ENCODE data around the gene SIMC1.
A peak's percentile ranks its signal among the peaks of the same experiment; 100 is the strongest.

Gene SIMC1

DNA sequence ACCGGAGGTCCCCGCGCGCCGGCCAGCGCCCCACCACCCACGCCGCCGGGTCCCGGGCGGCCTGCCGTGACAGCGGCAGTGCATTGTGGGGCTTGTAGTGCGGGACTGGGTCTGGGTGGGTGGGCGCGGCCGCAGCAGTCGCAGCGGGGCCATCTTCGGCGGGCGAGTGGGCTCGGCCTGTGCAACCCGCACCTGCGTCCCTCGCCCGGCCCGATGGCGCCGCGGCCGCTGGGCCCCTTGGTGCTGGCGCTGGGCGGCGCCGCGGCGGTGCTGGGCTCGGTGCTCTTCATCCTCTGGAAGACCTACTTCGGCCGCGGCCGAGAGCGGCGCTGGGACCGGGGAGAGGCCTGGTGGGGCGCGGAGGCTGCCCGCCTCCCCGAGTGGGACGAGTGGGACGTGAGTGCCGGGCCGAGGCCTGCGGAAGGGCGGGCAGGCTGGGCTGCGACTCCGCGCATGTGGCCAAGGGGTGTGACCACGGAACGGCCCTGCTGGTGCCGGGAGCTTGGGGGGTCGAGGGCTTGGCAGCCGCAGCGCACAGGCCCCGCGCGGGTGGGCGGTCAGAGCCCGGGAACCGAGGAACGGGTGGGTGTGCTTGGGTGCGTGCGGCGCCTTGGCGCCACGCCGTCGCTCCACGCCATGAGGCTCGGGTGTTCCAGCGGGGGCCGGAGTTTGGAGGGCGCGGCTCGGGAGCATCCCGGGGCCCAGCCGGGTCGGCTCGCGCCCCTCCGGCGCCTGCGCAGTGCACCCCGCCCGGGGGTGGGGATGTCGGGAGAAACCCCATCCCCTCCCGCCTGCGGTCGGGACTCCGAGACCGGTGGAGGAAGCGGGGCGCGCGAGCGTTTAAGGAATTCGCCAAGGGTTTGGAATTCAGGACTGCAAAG, 127.4 kb downstream of the SIMC1 start, which contains the start of gene ARL10:
Gene ARL10 (plus strand): TSS at position 137 of the 881 bp plus-strand sequence. CDS start 77 bp downstream, at position 214.
- peak; percentile 61 for DNase-seq

DNA sequence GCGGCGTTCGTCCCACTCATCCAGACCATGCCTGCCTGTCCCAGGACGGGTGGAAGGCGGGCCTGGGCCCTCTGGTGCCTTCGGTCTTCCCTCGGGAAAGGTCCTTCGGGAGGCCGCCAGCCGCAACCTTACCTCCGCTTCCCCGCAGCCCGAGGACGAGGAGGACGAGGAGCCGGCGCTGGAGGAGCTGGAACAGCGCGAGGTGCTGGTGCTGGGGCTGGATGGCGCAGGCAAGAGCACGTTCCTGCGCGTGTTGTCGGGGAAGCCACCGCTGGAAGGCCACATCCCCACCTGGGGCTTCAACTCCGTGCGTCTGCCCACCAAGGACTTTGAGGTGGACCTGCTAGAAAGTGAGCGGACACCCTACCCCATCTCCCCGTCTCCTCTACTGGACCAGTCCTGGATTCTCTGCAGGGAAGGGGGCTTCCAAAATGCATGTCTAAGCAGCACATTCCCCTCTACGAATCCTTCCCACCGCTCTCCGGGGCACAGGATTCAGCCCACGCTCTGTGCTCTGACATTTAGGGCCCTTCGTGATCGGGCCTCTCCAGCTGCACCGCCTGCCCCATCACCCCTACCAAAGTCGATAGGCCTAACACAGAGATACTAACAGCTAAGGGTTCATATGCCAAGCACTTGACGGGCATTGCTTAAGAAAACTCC, 128.1 kb downstream of the SIMC1 start:
- DNase-seq, result no peak

DNA sequence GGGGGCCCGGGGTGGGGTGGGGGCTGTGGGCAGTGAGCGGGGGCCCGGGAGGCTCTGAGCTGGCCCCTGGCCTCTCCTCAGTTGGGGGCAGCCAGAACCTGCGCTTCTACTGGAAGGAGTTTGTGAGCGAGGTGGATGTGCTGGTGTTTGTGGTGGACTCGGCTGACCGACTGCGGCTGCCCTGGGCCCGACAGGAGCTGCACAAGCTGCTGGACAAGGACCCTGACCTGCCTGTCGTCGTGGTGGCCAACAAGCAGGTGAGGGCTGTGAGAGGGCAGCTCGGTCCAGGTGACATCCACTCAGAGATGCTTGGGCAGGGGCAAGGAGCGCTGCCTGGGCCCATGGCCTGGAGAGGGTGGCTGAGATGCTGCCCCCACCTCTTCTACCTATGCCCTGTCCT, 130.5 kb downstream of the SIMC1 start:
- DNase-seq, result no peak

DNA sequence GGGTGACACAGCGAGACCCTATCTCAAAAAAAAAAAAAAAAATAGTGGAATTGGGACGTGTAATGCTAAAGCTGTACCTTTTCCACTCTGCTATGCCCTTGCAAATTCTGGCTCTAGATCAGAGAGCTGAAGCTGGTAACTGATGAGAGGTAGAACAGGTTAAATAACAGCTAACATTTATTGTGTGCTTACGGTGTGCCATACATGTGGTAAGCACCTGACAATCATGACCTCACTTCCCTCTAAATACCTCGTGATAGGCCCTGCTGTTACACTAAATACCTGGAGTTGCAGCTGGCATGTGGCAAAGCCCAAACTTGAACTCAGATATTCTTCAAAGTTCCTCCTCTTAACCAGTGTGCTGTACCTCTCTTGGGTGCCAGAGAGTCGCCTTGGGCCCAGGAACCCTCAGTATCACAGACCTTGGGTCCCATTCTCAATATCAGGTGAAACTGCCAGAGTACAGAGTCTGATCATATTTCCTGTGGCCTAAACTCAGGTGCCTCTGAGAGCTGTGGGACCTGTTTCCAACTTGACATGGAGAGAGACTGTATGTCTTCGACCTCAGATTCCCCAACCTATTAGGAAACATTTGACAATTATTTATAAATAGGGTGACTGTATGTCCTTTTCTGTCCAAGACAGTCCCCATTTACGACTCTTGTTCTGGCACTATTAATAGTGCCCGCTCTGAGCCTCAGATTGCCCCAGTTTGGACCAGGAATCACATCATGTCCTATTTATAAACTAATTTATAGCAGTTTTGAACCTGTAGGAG, 131.9 kb downstream of the SIMC1 start:
- DNase-seq, result no peak

DNA sequence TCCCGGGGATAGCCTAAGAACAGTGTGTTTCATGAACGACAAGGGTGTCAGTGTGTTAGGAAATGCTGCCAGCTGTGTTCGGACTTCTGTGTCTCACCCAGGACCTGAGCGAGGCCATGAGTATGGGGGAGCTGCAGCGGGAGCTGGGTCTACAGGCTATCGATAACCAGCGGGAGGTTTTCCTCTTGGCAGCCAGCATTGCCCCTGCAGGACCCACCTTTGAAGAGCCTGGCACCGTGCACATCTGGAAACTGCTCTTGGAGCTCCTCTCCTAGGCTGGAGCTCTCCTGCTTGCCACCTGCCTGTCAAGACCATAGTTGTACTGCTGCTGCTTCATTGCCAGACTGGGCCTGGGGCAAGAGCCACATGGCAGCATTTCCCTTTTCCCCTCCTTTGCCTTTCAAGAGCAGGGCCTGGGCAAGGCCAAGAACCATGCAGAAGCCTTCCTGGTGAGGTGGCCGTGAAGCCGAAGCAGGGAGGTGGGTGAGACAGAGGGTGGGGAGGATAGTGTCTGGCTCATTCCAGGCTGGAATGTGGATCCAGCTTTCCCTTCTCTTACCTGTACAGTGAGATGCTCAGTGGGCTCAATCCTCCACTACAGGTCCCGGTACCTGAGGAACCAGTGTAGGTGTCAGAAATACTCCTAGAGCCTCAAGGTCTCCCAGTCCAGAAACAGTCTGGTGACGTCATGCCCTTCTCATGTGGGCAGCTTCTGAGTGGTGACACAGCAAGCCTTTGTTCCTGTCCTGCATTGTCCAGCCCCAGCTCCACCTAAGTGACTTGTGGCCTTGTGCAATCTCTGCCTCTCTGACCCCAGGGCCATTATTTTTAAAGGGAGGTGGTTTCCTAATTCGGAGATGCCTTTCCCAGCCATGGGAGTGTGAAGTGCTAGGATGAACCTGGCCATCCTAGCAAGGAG, 133.7 kb downstream of the SIMC1 start:
- DNase-seq, result no peak

- DNase-seq, result no peak
Observed at GRCh38 chr5:176373100-176373818, 135.0 kb downstream of the SIMC1 start.

DNA sequence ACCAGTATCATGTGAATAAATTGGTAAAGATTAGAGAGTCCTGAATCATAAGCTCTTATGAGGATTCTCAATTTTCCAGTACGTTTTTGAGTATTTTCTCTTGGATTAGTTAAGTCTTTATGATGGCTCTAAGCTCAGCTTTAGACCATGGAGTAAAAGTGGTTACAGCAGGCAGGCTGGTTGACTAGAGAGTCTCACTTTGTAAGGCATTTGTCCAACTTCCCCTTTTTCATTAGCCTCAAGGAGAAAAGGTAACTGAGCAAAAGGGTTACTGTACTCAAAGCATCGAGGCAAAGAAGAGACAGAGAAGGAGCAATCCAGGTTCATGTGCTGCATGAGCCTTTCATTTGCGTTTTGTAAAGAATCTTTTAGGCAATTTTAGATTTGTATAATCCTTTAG, 141.7 kb downstream of the SIMC1 start:
- DNase-seq, result no peak

GRCh38 chr5:176381423-176381822, 143.2 kb downstream of the SIMC1 start:
- no peak for DNase-seq

DNA sequence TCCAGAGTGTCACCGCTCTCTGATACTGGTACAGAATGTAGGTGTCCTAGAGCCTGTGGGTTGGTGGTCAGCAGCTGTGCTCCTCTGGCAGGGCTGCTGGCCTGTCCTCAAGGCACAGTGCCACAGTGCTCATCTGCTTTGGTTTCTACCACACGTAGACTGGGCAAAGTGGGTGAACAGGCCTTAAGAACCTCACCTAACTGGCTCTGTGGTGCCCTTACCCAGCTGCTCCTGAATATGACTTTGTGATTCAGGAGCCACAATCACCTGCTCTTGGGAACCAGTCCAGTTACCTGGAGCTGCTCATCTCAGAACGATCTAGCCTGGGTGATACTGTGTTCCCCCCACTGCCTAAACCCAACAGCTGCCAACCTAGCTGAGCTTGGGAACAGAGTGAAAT, 143.8 kb downstream of the SIMC1 start:
- no peak for DNase-seq

DNA sequence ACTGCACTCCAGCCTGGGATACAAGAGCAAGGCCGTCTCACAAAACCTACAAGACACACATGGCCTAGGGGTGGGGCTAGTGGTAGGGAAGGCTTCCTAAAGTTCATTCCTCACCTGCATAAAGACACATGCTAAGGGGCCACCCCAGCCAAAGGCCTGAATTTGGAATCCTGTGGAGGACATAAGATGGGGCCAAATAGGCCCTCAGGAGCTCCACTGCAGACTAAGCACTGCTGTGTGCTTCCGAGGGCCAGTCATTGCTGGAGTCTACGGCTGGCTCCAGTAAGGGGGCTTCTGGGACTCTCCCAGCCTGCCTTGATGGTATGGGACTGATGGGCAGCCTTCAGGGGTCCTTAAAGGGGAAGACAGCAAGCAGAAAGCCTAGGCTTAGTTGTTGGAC, 144.5 kb downstream of the SIMC1 start:
- DNase-seq, result no peak

DNA sequence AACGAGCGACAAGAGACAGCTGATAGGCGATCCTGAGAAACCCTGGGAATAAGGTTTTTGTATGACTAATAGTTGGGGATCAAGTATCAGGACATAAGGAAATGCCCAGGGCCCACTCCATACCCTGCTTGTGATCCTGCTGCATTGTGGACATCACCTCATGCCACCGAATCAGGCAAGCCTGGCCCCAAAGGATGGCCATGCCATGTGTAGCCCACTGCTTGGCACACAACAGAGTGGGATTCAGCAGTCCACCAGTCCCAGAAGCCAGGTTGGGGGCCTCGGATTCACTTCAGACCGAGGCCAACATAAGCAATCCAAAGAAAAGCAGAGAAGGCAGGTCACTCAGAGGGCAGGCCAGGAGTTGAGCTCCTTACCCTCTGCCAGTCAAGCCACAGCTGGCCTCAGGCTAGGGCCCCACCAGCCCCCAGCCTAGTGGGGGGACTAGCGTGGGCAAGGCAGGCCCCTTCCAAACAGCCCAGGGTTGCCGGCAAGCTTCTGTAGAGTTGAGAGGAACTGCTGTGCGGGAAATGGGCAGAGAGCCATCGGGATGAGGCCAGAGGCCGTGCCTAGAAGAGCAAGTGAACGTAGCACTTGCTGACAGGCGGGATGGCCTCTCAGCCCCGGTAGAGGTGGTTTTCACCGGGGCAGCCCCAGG, 145.2 kb downstream of the SIMC1 start:
- no peak for DNase-seq

GRCh38 chr5:176383961-176384360, 145.7 kb downstream of the SIMC1 start:
- no peak for DNase-seq

DNA sequence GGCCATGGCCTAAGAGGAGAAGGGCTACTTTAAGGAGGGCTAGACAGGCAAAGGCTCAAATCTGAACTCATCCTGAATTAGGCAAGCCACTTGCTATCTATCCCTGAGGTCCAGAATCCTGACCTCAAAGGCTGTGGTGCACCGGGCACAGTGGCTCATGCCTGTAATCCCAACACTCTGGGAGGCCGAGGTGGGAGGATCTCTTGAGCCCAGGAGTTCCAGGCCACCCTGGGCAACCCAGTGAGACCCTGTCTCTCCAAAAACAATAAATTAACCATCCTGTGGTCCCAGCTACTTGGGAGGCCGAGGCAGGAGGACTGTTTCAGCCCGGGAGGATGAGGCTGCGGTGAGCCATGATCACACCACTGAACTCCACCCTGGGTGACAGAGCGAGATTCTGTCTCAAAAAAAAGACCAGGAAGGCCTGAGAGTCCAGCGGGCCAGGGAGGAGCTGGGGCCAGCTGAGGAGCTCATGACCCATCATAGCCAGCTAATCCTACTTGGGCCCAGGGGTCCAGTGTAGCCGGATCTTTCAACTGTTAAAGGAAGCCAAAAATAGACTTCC, 146.2 kb downstream of the SIMC1 start:
- no peak for DNase-seq

DNA sequence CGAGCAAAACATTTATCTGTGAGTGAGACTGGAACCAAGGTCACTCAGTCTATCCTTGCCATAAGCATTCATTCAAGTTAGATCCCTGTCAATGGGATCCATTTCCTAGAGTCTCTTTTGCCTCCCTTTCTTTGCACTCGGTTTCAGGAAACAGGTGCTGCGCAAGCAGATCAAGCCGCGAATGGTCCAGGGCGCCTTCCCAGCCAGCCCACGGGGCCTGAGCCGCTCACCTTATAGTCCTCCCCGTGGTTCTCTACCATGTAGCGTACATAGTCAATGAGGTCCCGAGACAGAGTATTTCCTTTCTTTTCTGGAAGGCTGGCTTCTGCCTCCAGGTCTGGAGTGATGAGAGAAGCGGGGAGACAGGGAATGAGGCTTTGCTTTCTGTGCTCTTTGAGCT, 146.8 kb downstream of the SIMC1 start:
- DNase-seq, result no peak

DNA sequence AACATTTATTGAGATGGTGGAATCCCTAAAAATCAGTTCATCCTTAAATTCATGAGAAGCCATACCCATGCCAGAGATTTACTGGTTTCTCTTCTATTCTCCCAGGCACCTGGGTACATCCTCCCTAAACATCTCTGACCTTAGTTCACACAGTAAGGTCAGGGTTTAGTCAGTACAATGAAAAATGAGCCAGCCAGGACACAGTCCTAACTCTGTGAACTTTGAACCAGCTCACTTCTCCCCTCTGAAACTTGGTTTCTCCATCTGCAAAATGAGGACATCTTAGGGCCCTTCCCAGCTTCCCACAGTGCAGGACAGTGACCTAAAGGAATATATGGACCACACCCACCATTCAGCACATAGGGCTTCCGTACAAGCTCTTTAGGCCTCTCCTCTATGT, 148.3 kb downstream of the SIMC1 start:
- no peak for DNase-seq

GRCh38 chr5:176387384-176387925, 149.2 kb downstream of the SIMC1 start:
- DNase-seq, result no peak

DNA sequence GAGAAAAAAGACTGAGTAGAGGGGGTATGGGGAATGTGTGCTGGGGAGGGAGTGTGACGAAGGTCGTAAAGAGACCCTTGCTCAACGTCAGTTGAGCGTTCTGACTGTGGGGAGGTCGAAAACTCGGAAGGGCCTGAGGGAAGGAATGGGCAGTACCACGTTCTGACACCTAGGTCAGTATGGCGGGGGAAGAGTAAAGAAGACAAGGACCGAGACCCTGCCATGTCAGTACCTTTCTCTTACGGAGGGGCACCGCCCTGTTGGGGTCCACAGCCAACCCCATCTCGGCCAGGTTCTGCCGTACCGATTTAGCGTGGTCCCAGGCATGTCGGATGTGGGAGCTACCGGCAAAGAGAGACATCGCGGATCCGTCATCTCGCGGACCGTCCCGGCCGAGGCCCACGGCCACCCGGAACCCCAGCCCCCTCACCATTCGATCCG, 149.8 kb downstream of the SIMC1 start:
- no peak for DNase-seq

DNA sequence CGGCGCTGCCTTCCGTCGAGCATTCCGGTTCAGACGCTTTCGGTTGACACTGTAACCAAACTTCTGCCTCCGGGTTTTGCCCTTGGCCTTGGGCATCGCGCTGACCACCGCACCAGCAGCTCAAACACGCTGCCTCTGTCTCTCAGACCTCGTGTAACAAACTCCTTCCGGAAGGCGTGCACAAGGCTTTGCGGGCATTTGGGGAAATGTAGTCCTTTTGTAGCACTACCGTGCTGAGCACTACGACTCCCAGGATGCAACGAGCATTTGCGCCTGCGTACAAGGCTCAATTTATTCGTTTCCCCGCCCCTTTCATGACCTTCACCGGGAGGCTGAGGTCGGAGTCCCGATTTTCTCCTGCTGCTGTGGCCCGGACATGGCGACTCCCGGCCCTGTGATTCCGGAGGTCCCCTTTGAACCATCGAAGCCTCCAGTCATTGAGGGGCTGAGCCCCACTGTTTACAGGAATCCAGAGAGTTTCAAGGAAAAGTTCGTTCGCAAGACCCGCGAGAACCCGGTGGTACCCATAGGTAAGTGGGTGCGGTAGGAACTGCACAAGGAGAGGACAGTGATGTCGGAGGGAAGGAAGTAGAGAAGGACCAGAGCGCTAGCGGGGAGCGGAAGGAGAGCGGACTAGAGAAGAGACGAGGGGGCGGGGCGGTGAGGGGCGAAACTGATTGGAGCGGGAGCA, 150.4 kb downstream of the SIMC1 start, which contains the start of the genes HIGD2A and NOP16:
Gene HIGD2A (plus strand): TSS at position 308 of the 691 bp plus-strand sequence. CDS start 69 bp downstream, at position 377.
Gene NOP16 (minus strand): TSS at position 155 of the 691 bp plus-strand sequence. CDS start 59 bp downstream, at position 96.
- DNase-seq, result peak; percentile 94

All from activated T-cell treated with anti-CD3 and anti-CD28 coated beads, Interleukin-2, amount 50 U/mL, for 1 hour (primary cell).